Activated T-cell treated with anti-CD3 and anti-CD28 coated beads, Interleukin-2, amount 50 U/mL, for 1 hour (primary cell): ENCODE data around the gene SH3RF3.
A peak's percentile ranks its signal among the peaks of the same experiment; 100 is the strongest.
"Not testable (repeated sequence)": the region's sequence is repeated elsewhere in the genome, so short reads cannot be mapped to it uniquely, and the experiment has no call there.

Experiments
- DNase-seq: peaks from one replicate; pipeline ENCODE4 v3.0.0-alpha.2; 2020

Gene SH3RF3

GRCh38 chr2:109222825-109223471, 93.9 kb downstream of the SH3RF3 start:
- DNase-seq, result no peak

GRCh38 chr2:109223490-109223889, 94.5 kb downstream of the SH3RF3 start:
- DNase-seq, result no peak

- DNase-seq, result not testable (repeated sequence)
Observed at GRCh38 chr2:109224341-109224740, 95.3 kb downstream of the SH3RF3 start.

- no peak for DNase-seq
Observed at GRCh38 chr2:109225170-109225782, 96.3 kb downstream of the SH3RF3 start.

DNA sequence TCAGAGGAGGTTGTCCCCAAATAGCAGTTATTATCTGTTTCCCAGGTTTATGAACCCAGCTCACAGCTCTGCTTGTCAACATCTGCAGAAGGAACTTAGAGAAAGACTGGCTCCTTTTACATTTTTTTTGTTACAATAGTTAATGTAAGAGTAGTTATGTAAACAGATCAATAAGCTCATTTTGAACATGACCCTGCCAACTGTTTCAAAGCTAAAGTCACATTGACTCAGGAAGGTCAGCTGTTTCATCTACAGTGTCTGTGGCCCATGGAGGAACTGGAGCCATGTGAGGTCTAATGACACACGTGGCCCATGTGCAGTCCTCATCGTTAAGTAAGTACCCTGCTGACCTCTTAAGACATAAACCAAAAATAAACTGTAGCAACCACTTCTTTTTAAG, 97.1 kb downstream of the SH3RF3 start:
- DNase-seq, result no peak

- DNase-seq, result no peak
Observed at GRCh38 chr2:109226622-109227021, 97.6 kb downstream of the SH3RF3 start.

- no peak for DNase-seq
Observed at GRCh38 chr2:109229094-109229675, 100.2 kb downstream of the SH3RF3 start.

- no peak for DNase-seq
Observed at GRCh38 chr2:109230941-109231420, 102.0 kb downstream of the SH3RF3 start.

- no peak for DNase-seq
Observed at GRCh38 chr2:109231428-109231827, 102.4 kb downstream of the SH3RF3 start.

DNA sequence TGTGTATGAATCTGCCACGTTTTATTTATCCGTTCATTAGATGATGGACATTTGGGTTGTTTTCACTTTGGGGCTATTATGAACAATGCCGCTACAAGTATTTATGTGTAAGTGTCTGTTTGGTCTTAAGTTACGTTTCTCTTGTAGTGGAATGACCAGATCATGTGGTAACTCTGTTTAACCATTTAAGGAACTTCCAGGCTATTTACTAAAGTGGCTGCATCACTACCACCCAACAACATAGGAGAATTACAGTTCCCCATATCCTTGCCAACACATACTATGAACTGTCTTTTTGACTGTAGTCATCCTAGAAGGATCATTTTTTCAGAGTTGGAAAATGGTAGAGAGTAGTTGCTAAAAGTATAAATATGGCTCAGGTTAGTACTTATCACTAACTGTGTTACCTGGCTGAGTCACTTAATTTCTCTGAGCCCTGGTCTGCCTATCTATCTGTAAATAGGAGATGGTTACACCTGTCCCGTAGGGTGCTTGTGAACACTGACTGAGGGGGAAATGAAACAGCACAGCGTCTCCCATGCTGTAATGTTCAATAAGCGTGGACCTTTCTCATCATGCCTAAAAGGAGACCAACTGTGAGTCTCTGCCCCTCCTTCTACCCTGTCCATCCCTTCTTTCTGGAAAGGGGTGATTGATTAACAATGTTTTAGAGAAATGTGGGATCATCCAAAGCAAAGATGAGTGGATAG, 103.1 kb downstream of the SH3RF3 start:
- no peak for DNase-seq

- no peak for DNase-seq
Observed at GRCh38 chr2:109232909-109233308, 103.9 kb downstream of the SH3RF3 start.

DNA sequence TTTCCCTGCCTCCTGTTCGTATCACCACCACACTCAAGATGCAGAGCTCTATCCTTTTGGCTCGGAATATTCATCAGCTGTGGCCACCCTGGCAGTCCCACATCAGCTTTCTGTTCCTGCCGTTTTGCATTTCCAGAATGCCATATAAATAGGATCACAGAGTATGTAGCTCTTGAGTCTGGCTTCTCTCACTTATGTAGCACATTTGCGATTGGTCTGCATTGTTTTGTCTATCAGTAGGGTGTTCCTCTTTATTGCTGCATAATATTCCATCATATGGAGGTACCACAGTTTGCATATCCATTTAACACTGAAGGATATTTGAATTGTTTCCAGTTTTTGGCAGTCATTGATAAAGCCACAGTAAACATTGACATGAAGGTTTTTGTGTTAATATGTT, 104.6 kb downstream of the SH3RF3 start:
- DNase-seq, result no peak

DNA sequence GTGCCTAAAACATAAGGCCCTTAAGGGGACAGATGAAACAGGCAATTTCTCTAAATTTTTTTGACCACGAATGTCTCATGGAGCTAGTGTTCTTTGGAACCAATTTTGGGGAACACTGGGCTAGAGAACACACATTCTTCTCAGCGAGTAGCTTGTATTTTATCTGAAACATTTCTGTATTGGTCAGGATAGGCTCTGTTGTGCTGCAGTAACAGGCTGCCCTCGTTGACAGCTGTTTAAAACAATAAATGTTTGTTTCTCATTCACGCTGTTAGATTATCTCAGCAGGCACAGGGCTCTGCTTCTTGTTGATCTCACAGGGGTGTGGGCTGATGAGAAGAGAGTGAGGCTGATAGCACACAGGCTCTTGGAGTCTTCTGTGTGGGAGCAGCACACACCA, 105.3 kb downstream of the SH3RF3 start:
- DNase-seq, result no peak

GRCh38 chr2:109236147-109236546, 107.1 kb downstream of the SH3RF3 start:
- DNase-seq, result no peak

GRCh38 chr2:109237792-109238191, 108.8 kb downstream of the SH3RF3 start:
- DNase-seq, result no peak

DNA sequence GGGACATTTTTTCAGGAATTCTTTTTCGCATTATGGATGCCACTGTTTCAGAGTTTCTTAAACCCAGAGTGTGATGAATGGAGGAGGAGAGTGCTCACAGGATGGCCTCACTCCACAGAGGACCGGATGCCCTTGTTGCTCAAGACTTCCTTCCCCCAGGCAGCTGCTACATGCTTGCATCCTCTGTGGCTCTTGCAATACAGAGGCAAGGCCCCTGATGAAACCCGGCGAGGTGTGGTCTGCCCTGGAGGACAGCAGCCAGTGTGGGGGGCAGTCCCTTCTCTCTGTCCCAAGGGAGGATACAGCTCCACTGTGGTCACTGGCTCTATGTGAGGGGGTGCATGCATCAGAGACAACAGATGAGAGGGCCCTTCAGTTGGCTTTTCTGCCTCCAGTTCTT, 109.6 kb downstream of the SH3RF3 start:
- no peak for DNase-seq

GRCh38 chr2:109239720-109240119, 110.7 kb downstream of the SH3RF3 start:
- no peak for DNase-seq

DNA sequence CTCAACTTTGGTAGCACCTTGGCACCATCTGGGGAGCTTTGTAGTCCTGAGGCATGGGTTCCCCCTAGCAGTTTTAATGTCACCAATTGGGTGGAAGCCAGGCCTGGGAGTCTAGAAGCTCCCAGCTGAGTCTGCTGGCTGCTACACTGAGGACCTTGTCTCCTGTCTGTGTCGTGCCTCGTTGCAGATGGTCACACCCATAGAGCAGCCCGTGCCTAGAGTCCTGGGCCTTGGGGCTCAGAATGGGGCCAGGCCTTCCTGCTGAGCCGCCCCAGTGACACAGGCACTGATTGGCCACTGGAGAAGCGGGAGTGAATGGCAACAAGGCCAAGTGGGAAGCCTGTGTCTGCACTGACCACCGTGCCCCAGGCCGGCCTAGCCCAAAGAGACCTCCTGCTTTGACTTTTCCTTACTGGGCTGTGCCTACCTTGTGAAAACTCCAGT, 113.2 kb downstream of the SH3RF3 start:
- DNase-seq, result peak; percentile 6

- DNase-seq, result no peak
Observed at GRCh38 chr2:109242654-109243331, 113.8 kb downstream of the SH3RF3 start.

DNA sequence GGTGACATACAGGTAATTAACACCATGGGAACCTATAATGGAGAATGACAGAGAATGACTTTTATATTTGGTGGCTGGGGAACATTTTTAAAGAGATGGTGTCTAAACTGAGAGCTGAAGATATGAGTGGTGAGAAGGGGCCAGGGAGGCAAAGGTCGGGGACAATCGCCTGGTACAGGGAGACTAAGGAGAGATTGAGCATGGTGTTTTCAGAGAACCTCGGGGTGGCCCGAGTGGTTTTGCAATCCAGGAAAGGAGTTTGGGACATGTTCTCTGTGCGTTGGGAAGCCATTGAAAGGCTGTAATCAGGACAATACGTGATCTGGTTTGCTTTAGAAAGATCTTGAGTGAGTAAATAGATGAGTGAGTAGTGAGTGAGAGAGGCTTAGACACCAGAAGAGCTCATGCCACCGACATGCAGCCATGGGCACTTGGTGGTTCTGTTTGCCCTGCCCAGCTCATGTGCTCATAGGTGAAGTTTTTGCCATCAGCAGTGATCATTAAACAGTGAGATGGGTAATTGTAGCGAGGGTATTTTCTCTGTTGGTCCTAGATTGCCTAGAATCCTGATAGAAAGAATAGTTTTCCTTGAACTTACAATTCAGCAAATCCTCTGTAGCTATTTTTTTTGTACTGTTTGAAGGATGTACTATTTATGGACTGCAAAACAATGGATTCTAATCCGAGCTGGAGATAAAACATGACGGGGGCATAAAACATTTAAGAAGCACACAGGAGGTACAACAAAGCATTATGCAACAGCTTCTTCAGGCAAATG, 114.7 kb downstream of the SH3RF3 start:
- DNase-seq, result no peak

- no peak for DNase-seq
Observed at GRCh38 chr2:109244304-109244582, 115.2 kb downstream of the SH3RF3 start.

- DNase-seq, result peak; percentile 12
Observed at GRCh38 chr2:109244750-109245382, 115.9 kb downstream of the SH3RF3 start.
